Neural progenitor cell (in vitro differentiated cells): Measurements from ENCODE around the gene VSX1. TPM values are rescaled to one million over a fixed set of nuclear protein-coding genes. Genes with fewer than 3 reads are reported as not detected.

Experiments
- DNase-seq: peaks from one replicate; pipeline ENCODE4 v3.0.0-alpha.2; 2016; ENCODE audit warnings: low spot score
- H2AFZ ChIP-seq: fragments of 200-600 bp; sonication (generic); replicated peaks from 2 replicates; pipeline ENCODE4 v1.6.1; 2016; ENCODE audit warnings: antibody characterized with exemption
- H3F3A ChIP-seq: fragments of 200-600 bp; sonication (generic); 2 replicates; pipeline ENCODE4 v1.6.1; 2016; ENCODE audit warnings: antibody characterized with exemption, low read depth
- H3K27ac ChIP-seq: fragments of 200-600 bp; sonication (generic); 2 replicates; pipeline ENCODE4 v1.5.1; 2016; ENCODE audit warnings: mild to moderate bottlenecking
- H3K27me3 ChIP-seq: fragments of 200-600 bp; sonication (generic); 2 replicates; pipeline ENCODE4 v1.6.1; 2016; ENCODE audit warnings: mild to moderate bottlenecking, moderate library complexity
- H3K36me3 ChIP-seq: fragments of 200-600 bp; sonication (generic); 2 replicates; pipeline ENCODE4 v1.5.1; 2016
- H3K4me1 ChIP-seq: fragments of 200-600 bp; sonication (generic); 2 replicates; pipeline ENCODE4 v1.6.1; 2016; ENCODE audit warnings: mixed run types
- H3K4me2 ChIP-seq: fragments of 200-600 bp; sonication (generic); 2 replicates; pipeline ENCODE4 v1.6.1; 2016
- H3K4me3 ChIP-seq: fragments of 200-600 bp; sonication (generic); 2 replicates; pipeline ENCODE4 v1.5.1; 2016
- H3K79me2 ChIP-seq: fragments of 200-600 bp; sonication (generic); 2 replicates; pipeline ENCODE4 v1.6.1; 2016; ENCODE audit warnings: low read depth
- H3K9ac ChIP-seq: fragments of 200-600 bp; sonication (generic); 2 replicates; pipeline ENCODE4 v1.6.1; 2016
- H3K9me3 ChIP-seq: fragments of 200-600 bp; sonication (generic); 2 replicates; pipeline ENCODE4 v1.5.1; 2016; ENCODE audit warnings: low read depth
- H4K20me1 ChIP-seq: fragments of 200-600 bp; sonication (generic); 2 replicates; pipeline ENCODE4 v1.6.1; 2016; ENCODE audit warnings: low read depth
- H3K27ac Mint-ChIP-seq: 3 replicates; pipeline ENCODE4 v1.8.0; 2021; ENCODE audit warnings: mixed read lengths
- H3K27me3 Mint-ChIP-seq: 2 replicates; pipeline ENCODE4 v1.8.0; 2022; ENCODE audit warnings: low read depth, mild to moderate bottlenecking, inconsistent platforms, moderate library complexity, mixed read lengths; ENCODE audit not compliant: insufficient read depth
- H3K36me3 Mint-ChIP-seq: 3 replicates; pipeline ENCODE4 v1.8.0; 2021; ENCODE audit warnings: mixed read lengths
- H3K4me1 Mint-ChIP-seq: 3 replicates; pipeline ENCODE4 v1.8.0; 2021; ENCODE audit warnings: mixed read lengths
- H3K4me3 Mint-ChIP-seq: 3 replicates; pipeline ENCODE4 v1.8.0; 2021; ENCODE audit warnings: mild to moderate bottlenecking, moderate library complexity, mixed read lengths
- H3K9me3 Mint-ChIP-seq: 3 replicates; pipeline ENCODE4 v1.8.0; 2020; ENCODE audit warnings: mixed read lengths
- EZH2 ChIP-seq: fragments of 200-600 bp; sonication (generic); IDR thresholded peaks from 2 replicates; pipeline ENCODE4 v1.6.1; 2017; ENCODE audit warnings: antibody characterized with exemption, mild to moderate bottlenecking, moderate library complexity
- EZH2phosphoT487 ChIP-seq: fragments of 200-600 bp; sonication (generic); IDR thresholded peaks from 2 replicates; pipeline ENCODE4 v1.6.1; 2017; ENCODE audit warnings: antibody characterized with exemption
- total RNA-seq: library from RNA; depleted of rRNA; stranded (reverse); fragments of >200 nt; gene quantifications from 2 replicates; pipeline ENCODE4 v1.2.3, GENCODE V29; 2015; ENCODE audit warnings: low replicate concordance
- TF ChIP-seq, protein P1 (sequence below): fragments of 200-600 bp; sonication (generic); IDR thresholded peaks from 2 replicates; pipeline ENCODE4 v1.5.1; 2017; ENCODE audit warnings: antibody characterized with exemption, mild to moderate bottlenecking

The VSX1 gene
- total RNA-seq = not detected in 2 replicates

DNA sequence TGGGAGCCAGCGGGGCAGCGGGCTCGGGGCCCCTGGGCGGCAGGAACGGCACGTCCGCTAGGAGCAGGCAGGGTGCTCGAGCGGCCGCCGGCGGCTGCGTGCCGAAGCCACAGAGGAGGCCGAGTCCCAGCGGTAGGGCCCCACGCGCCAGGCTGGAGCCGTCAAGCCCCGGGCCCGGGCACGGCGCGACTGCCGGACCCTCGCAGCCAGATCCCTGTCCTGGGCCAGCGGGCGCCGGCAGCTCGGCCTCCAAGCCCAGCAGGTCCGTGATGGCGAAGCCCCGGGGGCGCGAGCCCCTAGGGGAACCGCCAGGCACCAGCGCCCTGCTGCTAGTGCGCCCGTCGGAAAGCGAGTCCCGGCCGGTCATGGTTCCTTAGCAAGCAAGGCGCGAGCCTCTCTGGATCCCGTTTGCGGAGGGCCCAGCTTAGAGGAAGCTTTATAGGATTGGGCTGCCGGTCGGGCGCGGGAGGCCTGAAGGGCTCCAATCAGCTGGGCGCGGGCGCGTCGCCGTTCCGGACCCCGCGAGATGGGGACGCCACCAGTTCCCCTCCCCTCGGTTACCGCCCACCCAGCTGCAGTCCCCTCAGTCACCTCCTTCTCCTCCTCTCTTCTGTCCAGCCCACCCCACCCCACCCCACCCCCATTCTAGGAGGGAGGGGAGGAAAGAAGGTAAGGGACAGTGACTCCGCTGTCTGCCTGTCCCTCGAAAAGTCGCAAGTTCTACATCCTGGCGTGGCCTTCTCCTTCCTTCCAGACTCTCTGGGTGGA, at the start of gene VSX1:
TSS of gene VSX1 (minus strand) at position 412 of the 768 bp plus-strand sequence. CDS start at position 367, 45 bp downstream.
- peaks cover 20% of the 10 kb centered on the region for H3K4me1 ChIP-seq
- H3F3A ChIP-seq = peaks cover 34% of the 10 kb centered on the region
- no peaks in the 10 kb centered on the region for H3K9me3 ChIP-seq
- peaks cover 85% of the 10 kb centered on the region for H3K27me3 Mint-ChIP-seq
- TF ChIP-seq, protein P1, sequence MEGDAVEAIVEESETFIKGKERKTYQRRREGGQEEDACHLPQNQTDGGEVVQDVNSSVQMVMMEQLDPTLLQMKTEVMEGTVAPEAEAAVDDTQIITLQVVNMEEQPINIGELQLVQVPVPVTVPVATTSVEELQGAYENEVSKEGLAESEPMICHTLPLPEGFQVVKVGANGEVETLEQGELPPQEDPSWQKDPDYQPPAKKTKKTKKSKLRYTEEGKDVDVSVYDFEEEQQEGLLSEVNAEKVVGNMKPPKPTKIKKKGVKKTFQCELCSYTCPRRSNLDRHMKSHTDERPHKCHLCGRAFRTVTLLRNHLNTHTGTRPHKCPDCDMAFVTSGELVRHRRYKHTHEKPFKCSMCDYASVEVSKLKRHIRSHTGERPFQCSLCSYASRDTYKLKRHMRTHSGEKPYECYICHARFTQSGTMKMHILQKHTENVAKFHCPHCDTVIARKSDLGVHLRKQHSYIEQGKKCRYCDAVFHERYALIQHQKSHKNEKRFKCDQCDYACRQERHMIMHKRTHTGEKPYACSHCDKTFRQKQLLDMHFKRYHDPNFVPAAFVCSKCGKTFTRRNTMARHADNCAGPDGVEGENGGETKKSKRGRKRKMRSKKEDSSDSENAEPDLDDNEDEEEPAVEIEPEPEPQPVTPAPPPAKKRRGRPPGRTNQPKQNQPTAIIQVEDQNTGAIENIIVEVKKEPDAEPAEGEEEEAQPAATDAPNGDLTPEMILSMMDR = no peak
- TF ChIP-seq EZH2 = peak; percentile 84
- H3K27me3 ChIP-seq = peaks cover 100% of the 10 kb centered on the region
- peak; percentile 48 for DNase-seq
- no peak within 1 kb of the TSS for H3K27ac ChIP-seq
- H3K4me3 ChIP-seq = peak within 1 kb of the TSS; percentile 48
- H3K4me2 ChIP-seq = peak within 1 kb of the TSS; percentile 83
- H3K4me3 Mint-ChIP-seq = peak within 1 kb of the TSS; percentile 75
- peaks cover 19% of the 10 kb centered on the region for H3K4me1 Mint-ChIP-seq
- H3K9me3 Mint-ChIP-seq = peaks cover 13% of the 10 kb centered on the region
- H3K27ac Mint-ChIP-seq = no peak within 1 kb of the TSS
- H3K9ac ChIP-seq = no peak within 1 kb of the TSS
- H3K79me2 ChIP-seq = no peaks in the 10 kb centered on the region
- peaks cover 60% of the 10 kb centered on the region for H4K20me1 ChIP-seq
- H2AFZ ChIP-seq = no peak within 1 kb of the TSS
- no peaks in the 10 kb centered on the region for H3K36me3 Mint-ChIP-seq
- no peaks in the 10 kb centered on the region for H3K36me3 ChIP-seq

DNA sequence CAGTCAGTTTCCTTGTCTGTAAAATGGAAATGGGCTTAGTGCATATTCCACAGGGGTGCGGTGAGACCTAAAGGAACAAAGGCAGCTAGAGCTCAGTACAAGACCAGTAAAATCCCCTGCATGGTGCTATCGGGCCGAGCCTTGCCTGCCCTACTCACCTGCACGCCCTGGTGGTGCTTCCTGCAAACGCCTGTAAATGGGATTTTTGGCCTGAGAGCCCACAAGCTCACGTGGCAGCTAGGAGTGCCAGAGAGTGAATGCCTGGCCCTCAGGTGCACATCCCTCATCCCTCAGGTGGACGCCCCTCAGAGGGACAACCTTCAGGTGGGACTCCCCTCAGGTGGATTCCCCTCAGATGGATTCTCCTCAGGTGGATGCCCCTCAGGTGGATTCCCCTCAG, 48.0 kb upstream of the VSX1 start:
- Histone ChIP-seq H3K27me3 (no peaks in the 10 kb centered on the region), H3K9me3 (no peaks in the 10 kb centered on the region), H3F3A (no peaks in the 10 kb centered on the region), H3K36me3 (no peaks in the 10 kb centered on the region), H3K9ac (no peak overlapping the region), H3K4me2 (no peak overlapping the region), H4K20me1 (no peaks in the 10 kb centered on the region), H2AFZ (no peak overlapping the region), H3K79me2 (no peaks in the 10 kb centered on the region), H3K4me1 (no peaks in the 10 kb centered on the region), H3K27ac (no peak overlapping the region), H3K4me3 (no peak overlapping the region)
- no peak overlapping the region for H3K4me3 Mint-ChIP-seq
- no peak for DNase-seq
- peaks cover 3% of the 10 kb centered on the region for H3K9me3 Mint-ChIP-seq
- H3K4me1 Mint-ChIP-seq = no peaks in the 10 kb centered on the region
- TF ChIP-seq, protein P1 = no peak
- TF ChIP-seq EZH2phosphoT487 = no peak
- no peak for TF ChIP-seq EZH2
- peaks cover 3% of the 10 kb centered on the region for H3K27me3 Mint-ChIP-seq
- no peak overlapping the region for H3K27ac Mint-ChIP-seq
- H3K36me3 Mint-ChIP-seq = peaks cover 1% of the 10 kb centered on the region

DNA sequence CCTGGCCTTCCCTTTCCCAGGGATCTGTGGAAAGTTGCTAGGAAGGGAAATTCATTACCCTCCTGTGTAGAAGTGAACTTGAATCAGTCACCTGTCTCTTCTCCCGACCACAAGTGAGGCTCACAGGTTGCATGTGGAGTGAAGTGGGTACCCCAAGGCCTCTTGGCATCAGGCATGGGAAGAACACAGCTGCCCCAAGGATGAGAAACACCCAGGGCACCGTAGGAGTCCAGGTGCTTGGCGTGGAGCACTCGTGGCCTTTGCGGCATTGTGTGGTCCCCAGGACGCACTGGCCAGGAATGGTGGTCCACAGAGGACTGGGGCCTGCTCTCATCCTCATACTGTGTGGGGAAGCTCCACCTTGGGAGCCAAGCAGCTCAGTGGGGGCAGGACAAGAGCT, 47.5 kb upstream of the VSX1 start:
- Histone ChIP-seq H3K27me3 (no peaks in the 10 kb centered on the region), H3K4me2 (no peak overlapping the region), H3K27ac (no peak overlapping the region), H3K4me3 (no peak overlapping the region), H3K9ac (no peak overlapping the region), H3K9me3 (no peaks in the 10 kb centered on the region), H3K36me3 (no peaks in the 10 kb centered on the region), H3K4me1 (no peaks in the 10 kb centered on the region), H2AFZ (no peak overlapping the region), H3K79me2 (no peaks in the 10 kb centered on the region), H4K20me1 (no peaks in the 10 kb centered on the region), H3F3A (no peaks in the 10 kb centered on the region)
- peaks cover 1% of the 10 kb centered on the region for H3K36me3 Mint-ChIP-seq
- peaks cover 3% of the 10 kb centered on the region for H3K27me3 Mint-ChIP-seq
- H3K4me1 Mint-ChIP-seq = no peaks in the 10 kb centered on the region
- no peak overlapping the region for H3K27ac Mint-ChIP-seq
- DNase-seq = no peak
- TF ChIP-seq EZH2 = no peak
- TF ChIP-seq, protein P1 = no peak
- TF ChIP-seq EZH2phosphoT487 = no peak
- H3K9me3 Mint-ChIP-seq = peaks cover 3% of the 10 kb centered on the region
- no peak overlapping the region for H3K4me3 Mint-ChIP-seq
